Calu3 (cell line): Measurements from ENCODE around the gene CSTF1. TPM values are rescaled to one million over a fixed set of nuclear protein-coding genes. Genes with fewer than 3 reads are reported as not detected.
"Not testable (repeated sequence)": the region's sequence is repeated elsewhere in the genome, so short reads cannot be mapped to it uniquely, and the experiment has no call there.

Experiments used
- BruUV-seq: library from RNA; stranded (reverse); fragments of 400-500 nt; replicated peaks from 2 replicates; lab custom pipeline; 2021; lab: Mats Ljungman, UMichigan
- CTCF ChIA-PET: fragments of 300-600 bp; sonication (Branson Sonifier 250); formaldehyde crosslinking; loops from one replicate; lab custom pipeline; 2022; ENCODE audit warnings: antibody characterized with exemption; lab: Charles Lee
- DNase-seq: peaks from one replicate; pipeline ENCODE4 v3.0.0; 2022
- H3K27ac Mint-ChIP-seq: one replicate; pipeline ENCODE4 v1.8.0; 2022; ENCODE audit warnings: mixed read lengths; ENCODE audit not compliant: unreplicated experiment
- H3K27me3 Mint-ChIP-seq: one replicate; pipeline ENCODE4 v1.8.0; 2022; ENCODE audit warnings: mixed read lengths; ENCODE audit not compliant: unreplicated experiment
- H3K36me3 Mint-ChIP-seq: one replicate; pipeline ENCODE4 v1.8.0; 2022; ENCODE audit warnings: mild to moderate bottlenecking, moderate library complexity, mixed read lengths; ENCODE audit not compliant: insufficient read depth, unreplicated experiment
- H3K4me1 Mint-ChIP-seq: one replicate; pipeline ENCODE4 v1.8.0; 2022; ENCODE audit warnings: mild to moderate bottlenecking, low read depth, mixed read lengths; ENCODE audit not compliant: unreplicated experiment
- H3K4me3 Mint-ChIP-seq: one replicate; pipeline ENCODE4 v1.8.0; 2022; ENCODE audit warnings: mild to moderate bottlenecking, low read depth, moderate library complexity, mixed read lengths; ENCODE audit not compliant: unreplicated experiment
- H3K9me3 Mint-ChIP-seq: one replicate; pipeline ENCODE4 v1.8.0; 2022; ENCODE audit warnings: low read depth, mixed read lengths; ENCODE audit not compliant: unreplicated experiment
- intact Hi-C: fragments of 100-400 bp; cut with micrococcal nuclease; formaldehyde crosslinking; loops from one replicate; pipeline ENCODE4 v1.10.0; 2022; ENCODE audit not compliant: unreplicated experiment
- total RNA-seq: library from RNA; stranded (reverse); gene quantifications from 2 replicates; pipeline ENCODE4 v1.2.3, GENCODE V29; 2022
- TF ChIP-seq, protein P1 (sequence below): fragments of 200-600 bp; IDR thresholded peaks from one replicate; pipeline ENCODE4 v1.8.0; 2022; ENCODE audit warnings: antibody characterized with exemption; ENCODE audit not compliant: unreplicated experiment

Gene CSTF1
- total RNA-seq, 1 experiment from 2014 or later = 44.3 TPM

DNA sequence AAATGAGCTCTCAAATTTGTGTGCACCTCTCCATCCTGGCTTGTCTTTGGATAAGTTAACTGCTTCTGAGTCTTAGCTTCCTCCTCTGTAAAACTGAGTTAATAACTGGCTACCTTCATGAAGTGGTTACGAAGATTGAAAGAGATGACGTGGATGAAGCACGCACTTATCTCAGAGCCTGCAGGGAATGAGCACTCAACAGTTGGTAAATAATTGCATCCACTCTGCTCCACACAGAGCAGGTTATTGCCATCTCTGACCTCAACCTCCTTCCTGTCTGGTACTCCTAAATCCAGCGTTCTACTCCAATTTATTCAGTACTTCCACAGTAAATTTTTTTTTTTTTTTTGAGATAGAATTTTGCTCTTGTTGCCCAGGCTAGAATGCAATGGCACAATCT, 7.3 kb upstream of the CSTF1 start:
- CTCF ChIA-PET = no interaction called here
- TF ChIP-seq, protein P1, sequence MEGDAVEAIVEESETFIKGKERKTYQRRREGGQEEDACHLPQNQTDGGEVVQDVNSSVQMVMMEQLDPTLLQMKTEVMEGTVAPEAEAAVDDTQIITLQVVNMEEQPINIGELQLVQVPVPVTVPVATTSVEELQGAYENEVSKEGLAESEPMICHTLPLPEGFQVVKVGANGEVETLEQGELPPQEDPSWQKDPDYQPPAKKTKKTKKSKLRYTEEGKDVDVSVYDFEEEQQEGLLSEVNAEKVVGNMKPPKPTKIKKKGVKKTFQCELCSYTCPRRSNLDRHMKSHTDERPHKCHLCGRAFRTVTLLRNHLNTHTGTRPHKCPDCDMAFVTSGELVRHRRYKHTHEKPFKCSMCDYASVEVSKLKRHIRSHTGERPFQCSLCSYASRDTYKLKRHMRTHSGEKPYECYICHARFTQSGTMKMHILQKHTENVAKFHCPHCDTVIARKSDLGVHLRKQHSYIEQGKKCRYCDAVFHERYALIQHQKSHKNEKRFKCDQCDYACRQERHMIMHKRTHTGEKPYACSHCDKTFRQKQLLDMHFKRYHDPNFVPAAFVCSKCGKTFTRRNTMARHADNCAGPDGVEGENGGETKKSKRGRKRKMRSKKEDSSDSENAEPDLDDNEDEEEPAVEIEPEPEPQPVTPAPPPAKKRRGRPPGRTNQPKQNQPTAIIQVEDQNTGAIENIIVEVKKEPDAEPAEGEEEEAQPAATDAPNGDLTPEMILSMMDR = no peak
- DNase-seq = no peak
- H3K36me3 Mint-ChIP-seq = peaks cover 44% of the 10 kb centered on the region
- H3K4me1 Mint-ChIP-seq = peaks cover 16% of the 10 kb centered on the region
- no peak overlapping the region for H3K4me3 Mint-ChIP-seq
- intact Hi-C loops = no loop called here
- peak overlapping the region; percentile 15 for H3K27ac Mint-ChIP-seq
- H3K27me3 Mint-ChIP-seq = no peaks in the 10 kb centered on the region
- H3K9me3 Mint-ChIP-seq = no peaks in the 10 kb centered on the region
- no TSS peak for BruUV-seq

DNA sequence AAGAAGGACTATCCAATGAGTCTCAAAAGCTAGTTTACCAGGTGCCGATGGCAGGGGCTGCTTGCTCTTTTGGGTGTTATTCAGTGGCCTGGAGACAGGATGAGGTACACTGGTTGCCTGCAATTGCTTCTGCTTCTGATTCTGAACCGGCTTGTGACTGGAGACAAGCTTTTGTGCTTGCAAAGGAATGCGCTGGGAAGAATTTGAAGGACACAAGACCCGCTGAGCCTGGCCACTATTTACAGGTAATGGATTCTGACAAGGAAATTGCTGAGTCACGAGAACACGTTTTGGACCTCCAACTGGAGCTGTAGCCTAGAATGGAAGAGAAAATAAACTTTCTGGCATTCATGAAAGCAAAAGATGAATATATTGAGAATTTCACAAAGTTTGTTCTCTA, 6.2 kb upstream of the CSTF1 start:
- Mint-ChIP-seq H3K4me3 (no peak overlapping the region), H3K27me3 (no peaks in the 10 kb centered on the region), H3K4me1 (peaks cover 19% of the 10 kb centered on the region), H3K9me3 (no peaks in the 10 kb centered on the region), H3K27ac (no peak overlapping the region), H3K36me3 (peaks cover 39% of the 10 kb centered on the region)
- BruUV-seq = no TSS peak
- DNase-seq = no peak
- intact Hi-C loops = no loop called here
- CTCF ChIA-PET = no interaction called here
- TF ChIP-seq, protein P1 = no peak

DNA sequence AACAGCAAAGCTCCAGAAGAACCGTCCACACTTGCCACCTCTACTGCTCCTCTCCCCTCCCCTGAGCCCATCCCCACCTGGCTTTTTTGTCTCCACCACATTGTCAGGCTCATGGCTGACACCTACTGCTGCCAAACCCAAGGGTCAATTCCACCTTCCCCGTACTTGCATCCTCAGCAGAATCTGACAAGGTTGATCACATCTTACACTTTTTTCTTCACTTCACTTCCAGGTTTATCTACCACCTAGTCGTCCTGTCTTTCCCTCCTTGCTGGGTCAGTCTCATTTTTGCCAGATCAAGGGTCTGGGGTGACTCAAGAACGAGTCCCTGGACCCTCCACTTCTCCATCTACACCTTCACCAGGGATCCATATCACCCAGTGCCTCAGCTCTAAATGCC, 3.6 kb upstream of the CSTF1 start:
- no TSS peak for BruUV-seq
- no peak for DNase-seq
- Mint-ChIP-seq H3K9me3 (no peaks in the 10 kb centered on the region), H3K4me1 (peaks cover 19% of the 10 kb centered on the region), H3K27ac (no peak overlapping the region), H3K27me3 (no peaks in the 10 kb centered on the region), H3K36me3 (peaks cover 22% of the 10 kb centered on the region), H3K4me3 (no peak overlapping the region)
- CTCF ChIA-PET = no interaction called here
- intact Hi-C loops = no loop called here
- TF ChIP-seq, protein P1 = no peak

- intact Hi-C loops = loop anchor here (5.0 kb wide), 1 partner anchor 33 kb away; the partner anchor contains the start of gene FAM210B
- no TSS peak for BruUV-seq
- H3K4me3 Mint-ChIP-seq = no peak overlapping the region
- DNase-seq = no peak
- CTCF ChIA-PET = no interaction called here
- H3K4me1 Mint-ChIP-seq = peaks cover 20% of the 10 kb centered on the region
- no peak overlapping the region for H3K27ac Mint-ChIP-seq
- H3K27me3 Mint-ChIP-seq = no peaks in the 10 kb centered on the region
- H3K9me3 Mint-ChIP-seq = no peaks in the 10 kb centered on the region
- H3K36me3 Mint-ChIP-seq = peaks cover 18% of the 10 kb centered on the region
- TF ChIP-seq, protein P1 = no peak
Measured at GRCh38 chr20:56389807-56390206, 2.6 kb upstream of the CSTF1 start.

- Mint-ChIP-seq H3K36me3 (peaks cover 14% of the 10 kb centered on the region), H3K4me1 (peaks cover 26% of the 10 kb centered on the region)
- DNase-seq, H3K27me3 Mint-ChIP-seq, CTCF ChIA-PET, BruUV-seq, H3K4me3 Mint-ChIP-seq, H3K9me3 Mint-ChIP-seq, H3K27ac Mint-ChIP-seq: not testable (repeated sequence)
- intact Hi-C loops = loop anchor here (5.0 kb wide), 1 partner anchor 33 kb away; the partner anchor contains the start of gene FAM210B
Measured at GRCh38 chr20:56390396-56390795, 2.0 kb upstream of the CSTF1 start.
